HG02623 (cell line): ENCODE measurements around the gene TIAL1.
"Not testable (repeated sequence)": the region's sequence is repeated elsewhere in the genome, so short reads cannot be mapped to it uniquely, and the experiment has no call there.

Experiments used
- ATAC-seq: cut with Tn5 transposase; IDR thresholded peaks from one replicate; pipeline ENCODE4 v1.9.1; 2021; ENCODE audit warnings: moderate library complexity; ENCODE audit not compliant: unreplicated experiment

TIAL1 gene

DNA sequence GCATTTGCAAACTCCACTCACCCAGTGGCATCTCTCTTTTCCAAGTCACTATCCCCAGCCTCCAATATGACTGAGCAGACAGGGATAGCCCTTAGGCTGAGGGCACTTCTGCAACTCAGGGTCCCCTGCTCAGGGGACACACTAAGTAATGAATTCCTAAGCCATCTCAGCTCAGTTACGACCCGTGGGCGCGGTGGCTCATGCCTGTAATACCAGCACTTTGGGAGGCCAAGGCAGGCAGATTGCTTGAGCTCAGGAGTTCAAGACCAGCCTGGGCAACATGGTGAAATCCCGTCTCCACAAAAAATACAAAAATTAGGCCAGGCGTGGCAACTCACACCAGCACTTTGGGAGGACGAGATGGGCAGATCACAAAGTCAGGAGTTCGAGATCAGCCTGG is 64.5 kb downstream of the TIAL1 start:
- not testable (repeated sequence) for ATAC-seq

DNA sequence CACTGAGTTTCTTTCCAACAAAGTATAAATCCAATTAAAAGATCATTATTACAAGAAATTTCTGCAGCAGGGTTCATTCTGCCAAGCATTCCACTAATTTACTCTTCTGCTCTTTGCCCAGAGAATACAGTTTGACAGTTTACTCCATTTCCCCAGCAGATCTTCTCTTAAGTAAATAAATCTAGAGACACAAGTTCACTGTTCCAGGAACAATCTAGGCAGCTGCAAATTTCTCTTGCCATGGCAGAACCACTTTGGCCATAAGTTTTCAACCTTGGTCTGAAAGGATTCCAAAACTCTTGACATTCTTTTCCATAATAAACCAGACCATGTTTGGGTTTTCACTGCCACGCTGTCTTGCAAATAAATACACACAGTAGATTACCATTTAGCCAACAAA is 65.7 kb downstream of the TIAL1 start:
- no peak for ATAC-seq

- ATAC-seq: not testable (repeated sequence)
Observed at GRCh38 chr10:119528663-119529237, 68.0 kb downstream of the TIAL1 start.

DNA sequence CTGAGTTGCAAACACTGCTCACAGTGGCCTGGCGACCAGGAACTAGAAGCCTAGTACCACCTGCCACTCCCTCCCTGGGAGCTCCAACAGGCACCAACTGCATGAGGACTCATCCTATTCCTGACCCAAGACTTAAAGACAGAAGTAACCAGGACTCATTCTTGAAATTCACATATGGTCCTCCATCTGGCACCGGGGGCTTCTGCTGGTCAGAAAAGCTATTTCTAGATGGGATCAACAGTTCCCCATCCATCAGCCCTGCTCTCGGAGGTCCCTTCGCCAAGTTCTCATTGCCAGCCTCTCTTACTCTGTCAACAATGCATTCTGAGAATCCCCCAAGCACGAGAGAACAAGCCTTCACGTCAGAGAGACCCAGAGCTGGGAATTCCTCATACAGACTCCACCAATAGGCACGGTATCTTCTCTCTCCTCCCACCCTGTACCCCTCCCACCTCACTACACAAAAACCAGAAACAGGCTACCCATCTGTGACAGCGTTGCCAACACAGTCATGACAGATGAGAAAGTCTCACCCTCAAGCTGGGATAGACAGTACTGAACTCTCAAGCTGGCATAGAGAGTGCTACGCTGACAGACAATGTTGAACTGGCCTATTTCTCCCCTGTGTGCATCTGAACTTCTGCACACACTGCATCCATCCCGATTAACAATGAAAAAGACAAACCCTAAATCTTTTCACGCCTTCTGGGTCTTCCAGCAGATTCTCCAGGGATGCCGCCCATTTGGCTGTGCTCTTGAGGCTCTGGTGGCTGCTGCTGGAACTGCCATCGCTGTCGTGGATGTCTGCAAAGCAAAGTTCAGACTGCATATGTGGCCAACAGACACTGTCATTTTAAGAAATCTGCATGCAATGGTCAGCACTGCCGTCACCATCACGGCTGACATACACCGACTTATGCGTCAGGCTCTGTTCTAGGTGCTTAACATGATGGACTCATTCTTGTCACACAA is 69.9 kb downstream of the TIAL1 start:
- no peak for ATAC-seq

DNA sequence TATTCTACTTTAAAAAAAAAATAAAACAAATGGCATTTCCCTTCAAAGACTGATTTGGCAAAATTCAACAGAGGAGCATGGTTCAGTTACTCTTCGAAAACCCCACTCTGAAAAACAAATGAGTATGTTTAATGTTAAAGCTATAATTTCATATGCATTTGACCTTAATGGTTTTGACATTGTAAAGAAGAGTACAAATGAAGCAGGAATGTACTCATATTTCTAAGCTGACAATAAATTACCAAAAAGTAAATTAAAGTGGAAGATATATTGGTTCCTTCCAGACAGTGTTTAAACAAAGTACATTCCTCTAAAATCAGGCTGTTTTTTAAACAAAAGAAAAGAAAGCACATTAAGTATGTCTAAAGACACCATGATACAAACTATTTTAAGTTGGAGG is 70.6 kb downstream of the TIAL1 start:
- ATAC-seq: no peak

DNA sequence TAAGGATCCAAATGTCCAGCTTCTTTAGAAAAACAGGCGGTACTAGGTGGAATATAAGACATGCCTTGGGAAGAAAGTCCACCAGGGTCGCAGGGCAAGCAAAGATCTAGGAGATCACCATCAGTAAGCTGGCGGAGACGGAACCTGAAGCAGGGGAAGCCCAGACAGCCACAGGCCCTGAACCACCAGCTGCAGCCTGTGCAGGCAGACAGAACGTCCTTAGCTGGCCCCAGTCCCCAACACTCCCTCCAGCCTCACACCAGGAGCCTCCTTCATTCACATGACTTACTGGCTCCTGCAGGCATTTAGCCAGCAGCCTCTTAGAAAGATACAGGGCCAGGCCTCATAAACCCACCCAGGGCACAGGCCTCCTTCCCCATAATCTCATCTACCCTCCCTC is 71.6 kb downstream of the TIAL1 start:
- no peak for ATAC-seq

DNA sequence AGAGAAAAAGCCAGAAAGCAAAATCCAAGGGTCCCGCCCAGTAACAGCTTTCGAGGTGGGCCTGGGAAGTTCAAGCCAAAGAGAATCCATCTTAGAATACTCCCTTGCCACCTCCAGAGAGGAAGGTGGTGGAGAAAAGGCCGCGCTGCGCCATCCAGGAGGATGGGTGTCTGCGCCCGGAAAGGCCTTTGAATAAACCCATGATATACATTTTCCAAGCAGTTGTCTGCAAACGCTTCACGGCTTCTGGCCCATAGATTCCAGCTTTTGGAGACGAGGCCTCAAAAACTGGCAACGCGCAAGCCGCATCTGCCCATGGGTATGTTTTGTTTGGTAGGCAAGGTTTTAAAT is 72.1 kb downstream of the TIAL1 start:
- no peak for ATAC-seq

DNA sequence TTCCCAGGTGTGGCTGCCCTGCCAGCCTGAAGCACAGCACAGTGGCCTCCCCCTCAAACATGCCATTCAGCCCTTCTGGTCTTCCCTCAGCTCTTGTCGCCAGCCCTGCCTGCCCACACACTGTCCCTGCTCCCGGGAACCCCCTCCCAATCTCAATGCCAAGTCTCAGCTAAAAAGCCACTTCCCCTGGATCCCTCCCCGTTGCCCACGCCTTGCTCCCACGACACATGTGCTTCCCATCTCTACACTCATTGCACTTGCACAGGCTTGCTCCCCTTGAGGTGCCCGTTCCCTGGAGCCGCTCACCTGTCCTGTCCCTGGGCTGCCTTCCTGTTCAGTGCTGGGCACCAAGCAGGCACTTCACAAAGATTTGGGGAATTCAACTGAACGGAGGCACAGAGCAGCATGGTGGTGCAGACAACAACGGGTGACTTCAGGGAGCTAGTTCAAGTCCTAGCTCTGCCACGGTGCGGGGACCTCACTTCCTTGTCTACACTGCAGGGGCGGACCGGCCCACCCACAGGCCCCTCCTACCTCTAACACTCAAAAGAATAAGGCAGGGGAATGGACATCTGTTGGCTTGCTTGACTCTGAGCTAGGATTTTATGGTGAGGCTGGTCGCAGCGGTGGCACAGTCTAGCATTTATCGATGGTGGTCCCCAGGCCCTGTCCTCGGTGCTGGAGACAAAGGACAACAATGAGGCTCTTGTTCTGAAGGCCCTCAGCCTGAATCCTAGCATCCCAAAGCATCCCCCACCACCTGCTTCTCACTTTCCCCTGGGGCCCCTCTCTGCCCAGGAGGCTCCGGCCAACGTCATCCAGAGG is 72.7 kb downstream of the TIAL1 start:
- ATAC-seq: no peak
